Progenitor cell of endocrine pancreas (in vitro differentiated cells): Measurements from ENCODE around the gene EMP1. TPM values are rescaled to one million over a fixed set of nuclear protein-coding genes. Genes with fewer than 3 reads are reported as not detected.

Experiments used
- DNase-seq: peaks from one replicate; pipeline ENCODE4 v3.0.0; 2021; ENCODE audit warnings: low spot score; ENCODE audit not compliant: unreplicated experiment
- H3K27ac Mint-ChIP-seq: 2 replicates; pipeline ENCODE4 v1.8.0; 2021; ENCODE audit warnings: mild to moderate bottlenecking, moderate library complexity, mixed read lengths
- H3K27me3 Mint-ChIP-seq: 2 replicates; pipeline ENCODE4 v1.8.0; 2021; ENCODE audit warnings: mixed read lengths
- H3K36me3 Mint-ChIP-seq: 2 replicates; pipeline ENCODE4 v1.8.0; 2022; ENCODE audit warnings: mixed read lengths; ENCODE audit not compliant: insufficient read depth
- H3K4me1 Mint-ChIP-seq: 2 replicates; pipeline ENCODE4 v1.8.0; 2021; ENCODE audit warnings: low read depth, mixed read lengths
- H3K4me3 Mint-ChIP-seq: 2 replicates; pipeline ENCODE4 v1.8.0; 2021; ENCODE audit warnings: low read depth, mild to moderate bottlenecking, moderate library complexity, mixed read lengths
- H3K9me3 Mint-ChIP-seq: 2 replicates; pipeline ENCODE4 v1.8.0; 2021; ENCODE audit warnings: low read depth, mixed read lengths
- total RNA-seq: library from RNA; stranded (reverse); gene quantifications from 2 replicates; pipeline ENCODE4 v1.2.1, GENCODE V29; 2021
- TF ChIP-seq, protein P1 (sequence below): fragments of 200-600 bp; sonication (generic); IDR thresholded peaks from one replicate; pipeline ENCODE4 v1.5.0; 2021; ENCODE audit warnings: antibody characterized with exemption, mild to moderate bottlenecking; ENCODE audit not compliant: unreplicated experiment

Gene EMP1
- total RNA-seq, 1 donor from 2014 or later: 0.31 TPM

DNA sequence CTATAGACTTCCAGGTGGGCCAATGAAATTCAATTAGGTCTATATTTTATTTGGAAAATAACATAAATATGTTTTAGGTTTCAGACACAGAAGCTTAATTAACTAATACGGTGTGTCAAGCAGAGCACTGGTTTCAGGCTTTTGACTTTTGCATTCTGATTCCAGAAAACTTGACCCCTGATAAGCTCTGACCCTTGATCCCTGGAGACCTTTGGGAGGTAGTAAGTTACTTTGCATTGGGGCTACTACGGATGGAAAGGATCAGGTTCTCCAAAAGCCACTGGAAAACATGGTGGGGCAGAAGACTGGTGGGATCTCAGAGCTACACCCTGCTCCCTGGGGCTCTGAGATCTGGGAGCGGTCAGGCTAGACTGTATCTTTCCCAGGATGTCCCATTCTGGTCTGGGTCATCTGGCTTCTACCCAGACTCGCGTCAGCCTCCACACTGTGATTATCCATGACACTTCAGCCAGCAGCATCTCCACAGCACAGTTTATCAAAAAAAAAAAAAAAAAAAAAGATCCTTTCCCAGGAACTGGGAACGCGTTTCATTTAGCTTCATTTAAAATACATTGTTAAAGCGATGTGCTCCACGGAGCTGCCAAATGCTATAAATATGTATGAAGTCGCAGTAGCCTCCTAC is 17.8 kb upstream of the EMP1 start:
- DNase-seq: no peak
- no peak overlapping the region for H3K4me3 Mint-ChIP-seq
- TF ChIP-seq, protein P1, sequence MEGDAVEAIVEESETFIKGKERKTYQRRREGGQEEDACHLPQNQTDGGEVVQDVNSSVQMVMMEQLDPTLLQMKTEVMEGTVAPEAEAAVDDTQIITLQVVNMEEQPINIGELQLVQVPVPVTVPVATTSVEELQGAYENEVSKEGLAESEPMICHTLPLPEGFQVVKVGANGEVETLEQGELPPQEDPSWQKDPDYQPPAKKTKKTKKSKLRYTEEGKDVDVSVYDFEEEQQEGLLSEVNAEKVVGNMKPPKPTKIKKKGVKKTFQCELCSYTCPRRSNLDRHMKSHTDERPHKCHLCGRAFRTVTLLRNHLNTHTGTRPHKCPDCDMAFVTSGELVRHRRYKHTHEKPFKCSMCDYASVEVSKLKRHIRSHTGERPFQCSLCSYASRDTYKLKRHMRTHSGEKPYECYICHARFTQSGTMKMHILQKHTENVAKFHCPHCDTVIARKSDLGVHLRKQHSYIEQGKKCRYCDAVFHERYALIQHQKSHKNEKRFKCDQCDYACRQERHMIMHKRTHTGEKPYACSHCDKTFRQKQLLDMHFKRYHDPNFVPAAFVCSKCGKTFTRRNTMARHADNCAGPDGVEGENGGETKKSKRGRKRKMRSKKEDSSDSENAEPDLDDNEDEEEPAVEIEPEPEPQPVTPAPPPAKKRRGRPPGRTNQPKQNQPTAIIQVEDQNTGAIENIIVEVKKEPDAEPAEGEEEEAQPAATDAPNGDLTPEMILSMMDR: no peak
- peaks cover 47% of the 10 kb centered on the region for H3K27me3 Mint-ChIP-seq
- peaks cover 5% of the 10 kb centered on the region for H3K4me1 Mint-ChIP-seq
- no peaks in the 10 kb centered on the region for H3K36me3 Mint-ChIP-seq
- no peak overlapping the region for H3K27ac Mint-ChIP-seq
- H3K9me3 Mint-ChIP-seq: no peaks in the 10 kb centered on the region

DNA sequence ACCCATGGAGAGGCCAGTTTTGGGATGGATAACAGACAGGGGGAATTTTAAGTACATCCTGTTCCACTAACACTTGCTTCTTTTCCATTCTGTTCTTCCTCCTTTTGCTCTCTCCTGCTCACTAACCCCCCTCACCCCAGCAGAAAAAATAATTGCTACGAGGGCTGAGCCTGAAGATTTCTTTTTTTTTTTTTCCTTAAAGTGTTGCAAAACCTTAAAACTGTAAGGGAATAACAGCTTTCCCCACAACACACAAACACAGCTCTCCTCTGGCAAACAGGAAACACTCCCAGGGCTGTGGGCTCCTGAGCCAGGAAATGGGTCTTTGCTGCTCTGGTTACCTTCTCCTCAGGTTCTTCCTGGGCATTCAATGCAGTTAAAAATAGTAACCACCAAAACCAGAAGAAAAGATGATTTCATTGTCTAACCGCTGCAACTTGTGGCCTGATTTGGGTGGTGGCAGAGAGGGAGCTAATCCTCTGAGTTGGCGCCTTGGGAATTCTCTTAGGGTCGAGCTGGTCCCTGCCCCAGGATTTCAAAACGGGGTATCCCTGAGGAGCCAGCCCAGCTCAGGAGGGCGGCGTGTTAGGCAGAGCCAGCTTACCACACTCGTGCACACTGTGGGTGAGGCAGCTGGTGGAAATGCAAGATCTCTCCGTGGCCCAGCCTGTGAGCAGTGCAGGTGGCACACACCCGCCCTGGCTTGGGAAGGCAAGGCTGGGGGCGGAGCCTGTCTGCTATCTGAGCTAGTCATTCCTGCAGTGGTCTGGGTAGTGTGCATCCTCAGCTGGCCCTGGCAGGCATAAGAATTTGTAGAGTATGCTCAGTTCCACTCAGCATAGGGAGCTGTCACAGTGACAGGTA is 17.1 kb upstream of the EMP1 start:
- Mint-ChIP-seq H3K36me3 (no peaks in the 10 kb centered on the region), H3K4me1 (peaks cover 5% of the 10 kb centered on the region), H3K27me3 (peaks cover 47% of the 10 kb centered on the region), H3K4me3 (no peak overlapping the region), H3K9me3 (no peaks in the 10 kb centered on the region), H3K27ac (peak overlapping the region; percentile 50)
- TF ChIP-seq, protein P1: no peak
- DNase-seq: no peak

DNA sequence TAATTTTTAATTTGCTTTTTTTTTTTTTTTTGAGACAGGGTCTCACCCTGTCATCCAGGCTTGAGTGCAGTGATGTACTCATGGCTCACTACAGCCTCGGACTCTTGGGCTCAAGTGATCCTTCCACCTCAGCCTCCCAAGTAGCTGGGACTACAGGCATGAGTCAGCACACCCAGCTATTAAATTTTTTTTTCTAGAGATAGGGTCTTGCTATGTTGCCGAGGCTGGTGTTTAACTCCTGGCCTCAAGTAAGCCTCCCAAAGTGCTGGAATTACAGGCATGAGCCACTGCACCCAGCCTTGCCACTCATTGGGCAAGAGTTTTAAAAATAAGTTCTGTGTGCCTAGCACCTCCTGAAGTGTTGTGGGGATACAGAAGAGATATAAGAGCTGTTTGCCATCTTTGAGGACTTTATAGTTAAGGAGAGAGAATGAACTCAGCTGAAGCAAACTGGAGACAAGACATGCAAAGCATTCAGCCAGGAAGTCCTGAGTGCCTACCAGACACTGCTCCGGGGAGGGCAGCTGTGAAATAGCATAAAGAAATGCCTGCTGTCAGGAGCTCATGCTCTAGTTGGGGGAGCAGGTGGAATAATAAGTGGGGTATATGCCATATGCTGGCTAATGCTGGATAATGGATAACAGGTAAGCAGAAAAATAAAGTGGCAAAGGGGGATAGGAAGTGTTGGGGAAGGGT is 15.0 kb upstream of the EMP1 start:
- no peaks in the 10 kb centered on the region for H3K36me3 Mint-ChIP-seq
- H3K9me3 Mint-ChIP-seq: no peaks in the 10 kb centered on the region
- H3K4me1 Mint-ChIP-seq: peaks cover 5% of the 10 kb centered on the region
- H3K27me3 Mint-ChIP-seq: peaks cover 48% of the 10 kb centered on the region
- DNase-seq: no peak
- no peak overlapping the region for H3K27ac Mint-ChIP-seq
- TF ChIP-seq, protein P1: no peak
- H3K4me3 Mint-ChIP-seq: no peak overlapping the region

DNA sequence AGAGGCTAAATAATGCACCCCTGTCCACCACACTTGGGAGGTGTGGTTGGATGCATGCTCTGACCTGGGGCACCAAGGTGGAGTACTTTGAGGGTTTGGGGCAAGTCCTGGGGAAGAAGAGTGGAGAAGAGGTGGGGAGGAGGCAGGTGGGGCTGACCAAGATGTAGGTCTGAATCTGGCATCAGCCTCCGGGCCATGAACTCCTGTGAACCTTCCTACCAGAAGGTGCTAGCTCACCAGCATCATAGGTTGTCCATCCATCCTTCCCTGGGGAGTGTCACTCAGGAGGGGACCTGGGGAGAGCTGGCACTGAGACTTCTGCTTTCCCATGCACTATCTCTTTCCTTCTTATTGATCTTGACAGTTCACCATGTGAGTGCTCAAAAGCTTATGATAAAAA is 13.6 kb upstream of the EMP1 start:
- TF ChIP-seq, protein P1: no peak
- Mint-ChIP-seq H3K36me3 (no peaks in the 10 kb centered on the region), H3K4me3 (no peak overlapping the region), H3K27me3 (peaks cover 53% of the 10 kb centered on the region), H3K27ac (no peak overlapping the region), H3K4me1 (peaks cover 5% of the 10 kb centered on the region), H3K9me3 (no peaks in the 10 kb centered on the region)
- no peak for DNase-seq

DNA sequence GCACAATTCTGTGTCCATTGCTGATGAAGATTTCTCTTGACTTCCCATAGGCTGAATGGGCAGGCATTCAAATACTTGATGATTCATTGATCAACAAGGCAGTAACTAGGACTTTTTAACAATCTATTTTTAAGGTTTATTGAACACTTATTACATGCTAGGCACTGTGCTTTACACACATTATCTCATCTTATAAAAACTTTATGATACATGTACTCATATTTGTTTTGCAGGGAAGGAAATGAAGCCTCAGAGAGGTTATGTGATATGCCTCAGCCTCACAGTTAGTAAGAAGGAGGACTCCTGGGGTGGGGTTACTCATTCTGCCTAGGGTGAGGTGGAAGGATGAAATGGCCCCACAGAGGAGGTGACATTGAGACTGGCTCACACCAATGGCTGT is 12.9 kb upstream of the EMP1 start:
- Mint-ChIP-seq H3K27ac (no peak overlapping the region), H3K4me1 (peaks cover 3% of the 10 kb centered on the region)

More for the DNA sequence above, 12.9 kb upstream of the EMP1 start:
- DNase-seq: no peak
- H3K36me3 Mint-ChIP-seq: no peaks in the 10 kb centered on the region
- H3K9me3 Mint-ChIP-seq: no peaks in the 10 kb centered on the region
- peaks cover 53% of the 10 kb centered on the region for H3K27me3 Mint-ChIP-seq
- TF ChIP-seq, protein P1: no peak
- H3K4me3 Mint-ChIP-seq: no peak overlapping the region
